Smooth muscle cell (in vitro differentiated cells): ENCODE results near the gene CCSER1. TPM values are rescaled to one million over a fixed set of nuclear protein-coding genes. Genes with fewer than 3 reads are reported as not detected.

Experiments
- DNase-seq: peaks from one replicate; lab custom pipeline; 2025; ENCODE audit not compliant: unreplicated experiment; lab: John Stamatoyannopoulos, UW
- H2AFZ ChIP-seq: fragments of 200-600 bp; sonication (generic); 2 replicates; pipeline ENCODE4 v1.6.0; 2016; ENCODE audit warnings: antibody characterized with exemption, low read depth, mild to moderate bottlenecking
- H3F3A ChIP-seq: fragments of 200-600 bp; sonication (generic); 2 replicates; pipeline ENCODE4 v1.6.0; 2017; ENCODE audit warnings: antibody characterized with exemption, low read depth
- H3K27ac ChIP-seq: fragments of 200-600 bp; sonication (generic); 2 replicates; pipeline ENCODE4 v1.5.1; 2016; ENCODE audit warnings: low read depth, mild to moderate bottlenecking
- H3K27me3 ChIP-seq: fragments of 200-600 bp; sonication (generic); 2 replicates; pipeline ENCODE4 v1.6.1; 2016; ENCODE audit warnings: low read depth, mild to moderate bottlenecking
- H3K36me3 ChIP-seq: fragments of 200-600 bp; sonication (generic); 2 replicates; pipeline ENCODE4 v1.5.1; 2016; ENCODE audit warnings: low read depth
- H3K4me1 ChIP-seq: fragments of 200-600 bp; sonication (generic); 2 replicates; pipeline ENCODE4 v1.5.1; 2016; ENCODE audit warnings: low read depth
- H3K4me2 ChIP-seq: fragments of 200-600 bp; sonication (generic); 2 replicates; pipeline ENCODE4 v1.6.0; 2016; ENCODE audit warnings: mild to moderate bottlenecking
- H3K4me3 ChIP-seq: fragments of 200-600 bp; sonication (generic); 2 replicates; pipeline ENCODE4 v1.5.1; 2016; ENCODE audit warnings: mild to moderate bottlenecking
- H3K79me2 ChIP-seq: fragments of 200-600 bp; sonication (generic); 2 replicates; pipeline ENCODE4 v1.6.0; 2016; ENCODE audit warnings: low read depth, mild to moderate bottlenecking
- H3K9ac ChIP-seq: fragments of 200-600 bp; sonication (generic); 2 replicates; pipeline ENCODE4 v1.6.0; 2016; ENCODE audit warnings: low read depth
- H3K9me3 ChIP-seq: fragments of 200-600 bp; sonication (generic); replicated peaks from 2 replicates; pipeline ENCODE4 v1.5.1; 2016; ENCODE audit warnings: low read depth
- H4K20me1 ChIP-seq: fragments of 200-600 bp; sonication (generic); 2 replicates; pipeline ENCODE4 v1.6.0; 2016; ENCODE audit warnings: low read depth
- CTCF ChIP-seq: fragments of 200-600 bp; sonication (generic); IDR thresholded peaks from 2 replicates; pipeline ENCODE4 v1.5.1; 2017; ENCODE audit warnings: borderline replicate concordance, mild to moderate bottlenecking, antibody characterized with exemption; ENCODE audit not compliant: insufficient read depth, poor library complexity, severe bottlenecking
- WGBS: methylation state at CpG from one replicate; pipeline ENCODE4 v1.1.7; 2016; ENCODE audit warnings: low lambda C conversion rate; 5-methylcytosine and 5-hydroxymethylcytosine counted together
- polyA plus RNA-seq: library from polyadenylated mRNA; unstranded; fragments of >200 nt; fragmentation: Nextera tagmentation; extraction: Ambion mirVana; gene quantifications from 2 replicates; pipeline ENCODE4 v1.2.1, GENCODE V29; 2016
- total RNA-seq: library from RNA; depleted of rRNA; stranded (reverse); fragments of >200 nt; gene quantifications from 2 replicates; pipeline ENCODE4 v1.2.3, GENCODE V29; 2014

CCSER1 gene
- total and polyA plus RNA-seq, 2 experiments from 2014 or later, result 0.76 TPM; not detected in 1

GRCh38 chr4:90184560-90184959, 57.4 kb downstream of the CCSER1 start:
- no peak for DNase-seq
- TF ChIP-seq CTCF, result no peak
- no peak overlapping the region for H3K4me3 ChIP-seq

DNA sequence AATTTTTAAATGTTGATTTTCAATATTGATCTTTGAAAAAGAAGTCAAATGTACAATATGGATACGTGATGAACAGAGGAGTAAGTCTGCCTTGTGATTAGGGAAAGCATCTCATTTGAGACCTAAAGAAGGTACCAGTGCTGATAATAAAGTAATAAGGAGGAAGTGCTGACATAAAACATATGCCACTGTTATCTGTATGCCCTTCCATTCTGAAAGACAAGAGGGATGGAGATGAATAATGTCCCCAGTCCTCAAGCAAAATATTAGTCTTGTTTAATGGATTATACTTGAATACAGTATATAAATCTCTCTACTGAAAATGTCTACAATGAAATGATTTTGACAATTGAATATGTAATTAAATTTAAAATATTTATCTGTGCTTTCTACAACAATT, 58.2 kb downstream of the CCSER1 start:
- Histone ChIP-seq H4K20me1 (no peaks in the 10 kb centered on the region), H3F3A (no peaks in the 10 kb centered on the region), H3K79me2 (no peaks in the 10 kb centered on the region), H3K4me1 (no peaks in the 10 kb centered on the region), H3K27ac (no peak overlapping the region), H3K4me2 (no peak overlapping the region), H3K4me3 (no peak overlapping the region), H3K9me3 (no peaks in the 10 kb centered on the region), H2AFZ (no peak overlapping the region), H3K27me3 (no peaks in the 10 kb centered on the region), H3K36me3 (no peaks in the 10 kb centered on the region), H3K9ac (no peak overlapping the region)
- 84% methylated on average over 1 of the region's 1 CpG for WGBS
- no peak for TF ChIP-seq CTCF
- DNase-seq, result no peak

More at GRCh38 chr4:90184560-90184959, 57.4 kb downstream of the CCSER1 start:
- no peak overlapping the region for H2AFZ ChIP-seq
- no peaks in the 10 kb centered on the region for H3K79me2 ChIP-seq
- H3K36me3 ChIP-seq, result no peaks in the 10 kb centered on the region
- H3F3A ChIP-seq, result no peaks in the 10 kb centered on the region
- no peak overlapping the region for H3K9ac ChIP-seq
- no peak overlapping the region for H3K27ac ChIP-seq
- WGBS, result 95% methylated on average over 1 of the region's 1 CpG
- no peaks in the 10 kb centered on the region for H4K20me1 ChIP-seq
- no peaks in the 10 kb centered on the region for H3K27me3 ChIP-seq
- H3K4me2 ChIP-seq, result no peak overlapping the region
- no peaks in the 10 kb centered on the region for H3K4me1 ChIP-seq
- H3K9me3 ChIP-seq, result no peaks in the 10 kb centered on the region

- no peak for TF ChIP-seq CTCF
- H3K9me3 ChIP-seq, result no peaks in the 10 kb centered on the region
- no peak overlapping the region for H3K4me2 ChIP-seq
- H3K27me3 ChIP-seq, result no peaks in the 10 kb centered on the region
- no peak overlapping the region for H3K9ac ChIP-seq
- no peaks in the 10 kb centered on the region for H3F3A ChIP-seq
- H4K20me1 ChIP-seq, result no peaks in the 10 kb centered on the region
- WGBS, result 86% methylated on average over 1 of the region's 1 CpG
- no peaks in the 10 kb centered on the region for H3K4me1 ChIP-seq
- no peaks in the 10 kb centered on the region for H3K79me2 ChIP-seq
- DNase-seq, result no peak
- H3K27ac ChIP-seq, result no peak overlapping the region
- no peaks in the 10 kb centered on the region for H3K36me3 ChIP-seq
- H2AFZ ChIP-seq, result no peak overlapping the region
- no peak overlapping the region for H3K4me3 ChIP-seq
Observed at GRCh38 chr4:90186229-90186628, 59.0 kb downstream of the CCSER1 start.

DNA sequence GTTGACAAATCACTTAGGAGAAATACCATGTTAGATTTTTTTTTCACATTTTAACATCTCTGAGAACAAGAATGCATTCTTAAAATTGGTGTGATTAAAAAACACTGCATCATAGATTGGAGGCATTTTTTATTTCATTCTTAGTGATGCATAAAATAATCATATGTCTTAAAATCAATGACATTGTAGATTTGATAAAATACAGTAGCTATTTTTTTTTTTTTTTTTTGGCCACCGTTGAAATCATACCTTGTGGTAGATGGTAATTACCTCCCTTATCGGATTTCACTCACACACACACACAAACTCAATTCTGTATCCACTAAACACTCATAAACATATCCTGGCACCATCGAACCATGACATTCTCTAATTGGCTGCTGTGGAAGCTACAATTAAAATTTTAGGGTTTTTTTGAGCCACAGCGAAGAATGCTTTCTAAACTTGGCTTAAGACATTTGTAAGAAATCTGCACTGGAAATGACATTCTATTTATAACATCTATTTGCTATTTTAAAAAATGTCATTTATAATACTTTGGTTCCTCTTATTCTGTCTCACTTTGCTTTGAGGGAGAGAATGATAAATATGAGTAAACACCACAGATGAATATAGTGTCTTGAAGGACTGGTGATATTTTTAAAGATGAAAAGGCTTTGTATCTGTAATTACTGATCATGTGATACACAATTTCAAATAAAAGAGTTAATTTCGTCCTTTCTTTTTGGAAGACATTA, 60.1 kb downstream of the CCSER1 start:
- H3K27me3 ChIP-seq, result no peaks in the 10 kb centered on the region
- 79% methylated on average over 5 of the region's 5 CpGs for WGBS
- no peaks in the 10 kb centered on the region for H3F3A ChIP-seq
- no peak overlapping the region for H3K9ac ChIP-seq
- H3K4me3 ChIP-seq, result no peak overlapping the region
- no peak overlapping the region for H2AFZ ChIP-seq
- TF ChIP-seq CTCF, result no peak
- H3K9me3 ChIP-seq, result no peaks in the 10 kb centered on the region
- H3K4me2 ChIP-seq, result no peak overlapping the region
- DNase-seq, result no peak
- H4K20me1 ChIP-seq, result no peaks in the 10 kb centered on the region
- no peak overlapping the region for H3K27ac ChIP-seq
- no peaks in the 10 kb centered on the region for H3K79me2 ChIP-seq
- no peaks in the 10 kb centered on the region for H3K36me3 ChIP-seq
- no peaks in the 10 kb centered on the region for H3K4me1 ChIP-seq
